GM18520 (cell line): ENCODE results near the gene BLMH.

Experiments
- ATAC-seq: cut with Tn5 transposase; IDR thresholded peaks from one replicate; pipeline ENCODE4 v1.9.1; 2021; ENCODE audit not compliant: unreplicated experiment

Gene BLMH

DNA sequence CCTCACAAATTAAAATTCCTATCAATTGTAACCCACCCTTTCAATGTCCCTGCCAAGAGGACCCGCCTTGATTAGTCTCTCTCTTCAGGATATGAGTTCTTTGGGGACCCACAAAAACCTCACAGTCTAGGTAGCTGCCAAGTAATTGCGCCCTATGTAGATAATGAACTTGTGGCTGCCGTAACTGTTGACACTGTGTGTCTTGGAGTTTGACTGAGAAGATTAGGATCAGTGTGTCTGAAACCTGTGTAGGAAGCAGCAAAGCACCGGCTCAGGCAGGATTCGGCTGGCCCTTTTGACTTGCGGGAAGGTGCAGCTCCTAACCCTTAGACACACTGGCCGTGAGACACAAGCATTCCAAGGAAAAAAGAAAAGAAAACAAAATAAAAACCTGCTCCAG lies 38.4 kb downstream of the BLMH start:
- no peak for ATAC-seq

DNA sequence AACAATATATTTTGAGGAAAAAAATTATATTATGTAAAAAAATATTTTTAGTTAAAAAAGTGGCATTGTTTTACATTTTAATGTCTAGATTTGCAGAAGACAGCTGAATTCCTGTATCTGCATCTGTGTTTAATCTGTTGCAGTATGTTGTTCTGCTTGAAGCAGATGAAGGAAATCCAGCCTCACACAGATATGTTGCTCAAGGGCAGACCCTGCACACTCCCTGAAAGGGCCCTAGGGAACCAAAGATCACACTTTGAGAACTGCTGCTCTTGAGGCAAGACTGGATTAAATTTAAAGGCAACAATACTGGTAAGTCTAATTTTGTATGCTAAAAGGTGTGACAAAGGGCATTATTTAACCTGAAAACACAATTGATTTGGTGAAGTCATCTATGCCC lies 39.8 kb downstream of the BLMH start:
- no peak for ATAC-seq

DNA sequence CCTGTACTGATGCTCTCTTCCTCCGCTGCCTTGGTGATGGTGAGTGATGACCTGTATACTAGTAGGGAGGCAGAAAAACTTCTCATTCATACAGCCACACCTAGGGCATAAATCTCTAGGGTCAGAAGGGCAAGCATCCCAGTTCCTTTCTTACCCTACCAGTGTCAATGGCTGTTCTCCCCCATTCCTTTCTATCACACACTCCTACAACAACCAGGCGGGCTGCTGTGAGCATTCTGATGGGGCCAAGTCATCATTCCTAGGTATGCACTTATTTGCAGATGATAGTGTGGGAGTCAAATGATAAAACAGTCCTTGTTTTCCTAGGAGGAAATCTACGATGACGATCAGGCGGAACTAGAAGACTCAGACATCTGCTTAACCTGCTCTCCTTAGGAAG lies 42.3 kb downstream of the BLMH start:
- ATAC-seq, result no peak

DNA sequence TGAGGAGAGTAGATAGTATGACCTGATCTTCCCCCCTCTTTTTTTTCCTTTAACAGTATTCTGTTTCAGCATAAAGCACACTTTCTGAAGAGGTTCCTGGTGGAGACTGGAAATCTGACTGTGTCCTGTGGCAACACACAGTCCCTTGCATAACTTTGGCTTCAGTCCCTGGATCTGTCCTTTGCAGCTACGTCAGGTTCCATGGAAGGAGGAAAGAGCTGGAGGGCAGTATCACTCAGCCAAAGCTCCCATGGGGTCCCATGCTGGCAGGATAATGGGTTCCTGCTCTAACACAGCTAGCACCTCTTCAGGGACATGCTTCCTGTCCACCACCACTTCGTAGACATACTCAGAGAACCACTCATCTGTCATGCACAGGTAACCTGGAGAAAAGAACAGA lies 43.0 kb downstream of the BLMH start:
- no peak for ATAC-seq

DNA sequence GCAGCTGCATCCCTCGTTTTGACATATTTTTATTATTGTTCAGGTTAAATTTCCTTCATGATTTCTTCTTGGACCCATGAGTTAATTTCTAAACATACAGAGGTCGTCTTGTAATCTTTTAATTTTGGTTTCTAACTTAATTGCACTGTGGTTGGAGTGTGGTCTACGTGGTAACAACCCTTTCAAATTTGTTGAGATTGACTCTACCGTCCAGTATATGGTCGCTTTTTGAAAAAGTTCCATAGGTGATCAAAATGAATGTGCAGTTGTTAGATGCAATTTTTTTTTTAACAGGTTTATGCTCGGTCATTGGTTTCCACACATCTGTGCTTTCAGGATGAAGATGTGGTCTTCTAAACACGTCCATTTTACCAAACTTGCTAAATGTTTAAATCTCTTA lies 45.3 kb downstream of the BLMH start:
- no peak for ATAC-seq

DNA sequence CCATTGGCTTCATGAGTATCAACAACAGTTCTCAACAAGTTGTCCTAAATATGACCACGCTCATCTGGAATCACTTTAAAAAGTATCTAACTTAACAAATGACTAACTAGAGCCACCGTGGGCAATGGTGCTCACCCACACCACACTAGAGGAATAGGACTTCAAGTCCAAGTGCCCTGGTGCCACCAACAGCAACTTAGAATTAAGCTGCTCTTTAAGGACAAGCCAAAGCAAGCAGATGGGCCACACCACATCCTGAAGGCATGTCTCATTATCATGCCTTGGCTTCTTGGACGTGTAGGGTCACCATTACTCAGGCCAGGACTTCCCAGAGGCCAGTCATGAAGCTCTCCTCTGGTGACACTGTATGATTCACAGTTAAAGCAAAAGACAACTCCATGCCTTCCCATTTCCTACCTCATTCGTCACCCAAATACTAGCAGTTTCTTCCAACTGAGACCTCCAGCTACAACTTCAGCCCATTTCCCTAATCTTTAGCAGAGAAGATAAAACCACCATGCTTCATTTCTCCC lies 46.8 kb downstream of the BLMH start:
- ATAC-seq, result no peak

DNA sequence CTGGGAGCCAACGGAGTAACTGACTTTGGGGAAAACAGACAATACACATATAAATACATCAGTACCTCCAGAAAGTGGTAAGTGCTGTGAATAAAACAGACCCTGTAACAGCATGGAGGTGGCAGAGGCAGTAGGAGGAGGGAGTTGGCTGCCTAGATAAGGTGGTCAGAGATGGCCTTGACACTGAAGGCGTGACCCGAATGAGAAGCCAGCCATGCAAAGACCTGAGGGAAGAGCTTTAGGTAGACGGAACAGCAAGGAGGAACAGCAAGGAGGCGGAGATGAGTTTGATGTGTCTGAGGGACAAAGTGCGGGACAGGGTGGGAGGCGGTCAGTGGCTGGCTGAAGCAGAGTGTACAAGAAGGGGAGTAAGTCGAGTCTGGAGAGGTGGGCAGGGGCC lies 48.2 kb downstream of the BLMH start:
- ATAC-seq, result no peak

DNA sequence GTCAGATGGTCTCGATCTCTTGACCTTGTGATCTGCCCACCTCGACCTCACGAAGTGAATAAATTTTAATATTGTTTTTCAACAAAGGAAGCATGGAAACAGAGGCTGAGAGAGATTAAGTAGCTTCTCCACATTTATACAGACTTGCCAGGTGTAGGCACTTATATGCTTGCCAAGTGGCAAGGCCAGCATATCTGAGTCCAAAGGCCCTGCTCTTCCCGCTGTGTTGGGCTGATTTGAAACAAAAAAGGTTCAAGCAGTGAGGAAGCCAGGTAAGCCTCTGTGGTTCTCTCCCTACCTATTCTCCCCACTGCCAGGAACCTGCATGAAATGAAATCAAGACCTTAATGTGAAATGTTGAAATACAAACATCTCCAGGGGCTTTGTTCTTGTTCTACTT lies 48.7 kb downstream of the BLMH start:
- ATAC-seq, result no peak

DNA sequence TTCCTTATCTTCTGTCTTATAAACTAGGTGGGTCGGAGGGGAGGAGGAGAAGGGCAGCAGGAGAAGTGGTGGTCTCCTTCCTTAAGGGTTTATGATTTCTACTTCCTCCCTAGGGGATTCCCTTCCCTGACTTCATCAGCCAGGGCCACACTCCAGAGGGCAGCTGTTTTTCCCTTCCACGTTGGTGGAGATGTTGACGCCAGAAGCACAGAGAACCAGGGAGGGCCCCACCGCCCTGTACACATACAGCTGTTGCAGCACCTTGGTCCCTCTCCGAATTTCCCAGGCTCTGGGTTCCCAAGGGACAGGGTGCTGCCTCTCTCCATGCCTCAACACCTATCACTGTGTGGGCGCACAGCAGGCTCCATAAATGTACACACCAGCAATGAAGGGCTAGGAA lies 50.7 kb downstream of the BLMH start:
- ATAC-seq, result no peak

DNA sequence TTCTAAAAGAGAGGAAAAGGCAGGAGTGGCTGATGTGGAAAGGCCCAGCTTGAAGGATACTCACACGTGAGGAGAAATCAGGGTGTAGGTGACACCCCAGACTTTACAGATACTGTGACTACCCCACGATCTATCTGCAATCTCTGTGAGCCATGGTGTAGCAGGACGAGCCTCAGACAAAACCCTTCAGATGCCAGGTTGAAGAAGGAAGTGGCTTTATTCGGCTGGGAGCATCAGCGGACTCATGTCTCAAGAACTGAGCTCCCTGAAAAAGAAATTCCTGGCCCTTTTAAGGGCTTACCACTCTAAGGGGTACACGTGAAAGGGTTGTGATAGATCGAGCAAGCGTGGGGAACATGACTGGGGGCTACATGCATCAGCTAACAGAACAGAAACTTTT lies 51.6 kb downstream of the BLMH start:
- no peak for ATAC-seq

DNA sequence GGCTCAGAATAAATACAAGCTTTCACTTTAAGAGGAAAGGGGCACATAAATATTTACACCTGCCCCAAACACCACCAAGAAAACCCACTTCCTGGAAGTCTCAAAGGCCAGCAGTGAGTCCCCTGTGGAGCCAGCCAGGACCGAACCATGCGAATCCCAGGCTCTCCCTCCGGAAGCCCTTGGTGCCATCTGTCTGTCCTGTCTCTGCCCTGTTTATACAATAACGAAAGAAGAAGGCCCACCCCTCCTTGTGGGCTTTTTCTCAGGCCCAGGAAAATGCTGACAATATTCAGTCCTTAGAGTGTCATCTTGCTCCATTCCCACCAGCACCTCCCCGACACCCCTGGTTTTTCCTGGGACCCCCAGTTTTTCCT lies 52.7 kb downstream of the BLMH start:
- ATAC-seq, result no peak

DNA sequence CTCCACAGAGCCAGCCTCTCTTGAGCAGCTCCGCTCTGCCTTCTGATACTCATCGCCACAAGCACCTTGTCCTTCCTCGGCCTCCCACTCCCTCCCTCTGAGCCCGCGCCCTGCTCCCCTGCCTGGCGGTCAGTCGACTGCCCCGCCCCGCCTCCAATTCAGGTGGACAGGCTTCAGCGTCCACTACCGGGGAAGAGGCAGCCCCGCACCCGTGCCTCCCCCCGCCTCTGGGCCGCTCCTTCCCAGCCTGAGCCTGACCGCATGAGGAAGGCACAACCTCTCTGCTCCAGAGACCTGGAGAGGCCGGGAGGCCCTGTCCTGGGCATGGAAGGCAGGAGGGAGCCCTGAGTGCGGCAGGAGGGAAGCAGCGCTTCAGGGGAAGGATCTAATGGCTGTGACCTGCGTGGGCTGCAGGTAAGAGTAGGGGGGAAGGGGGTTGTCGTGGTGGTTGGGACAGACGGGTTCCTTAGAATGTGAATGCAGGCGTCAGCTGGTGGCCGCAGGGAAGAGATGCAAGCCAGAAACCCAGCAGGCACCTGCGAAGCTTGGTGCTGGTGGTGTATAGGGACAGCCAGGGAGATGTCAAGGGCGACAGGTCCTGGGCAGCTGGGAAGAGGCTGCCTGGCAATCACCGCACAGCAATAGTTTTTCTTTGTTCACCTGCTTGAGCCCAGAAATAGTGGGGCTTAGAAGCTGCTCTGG lies 53.2 kb downstream of the BLMH start:
- ATAC-seq, result no peak

DNA sequence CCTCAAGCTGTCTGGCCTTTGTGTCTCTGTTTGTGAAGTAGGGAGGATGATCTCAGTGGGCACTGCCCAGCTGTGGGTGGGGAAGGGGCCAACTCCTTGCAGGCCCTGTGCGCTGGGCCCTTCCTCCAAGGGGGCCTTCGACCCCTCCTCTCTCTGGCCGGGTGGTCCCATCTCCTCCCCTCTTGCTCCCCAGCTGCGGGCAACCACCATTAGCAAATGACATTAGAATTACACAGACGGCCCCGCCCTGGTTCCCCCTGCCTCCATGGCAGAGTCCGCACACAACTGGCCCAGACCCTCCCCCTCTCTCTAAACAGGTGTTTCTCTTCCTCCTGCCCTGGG lies 53.8 kb downstream of the BLMH start:
- ATAC-seq, result no peak

DNA sequence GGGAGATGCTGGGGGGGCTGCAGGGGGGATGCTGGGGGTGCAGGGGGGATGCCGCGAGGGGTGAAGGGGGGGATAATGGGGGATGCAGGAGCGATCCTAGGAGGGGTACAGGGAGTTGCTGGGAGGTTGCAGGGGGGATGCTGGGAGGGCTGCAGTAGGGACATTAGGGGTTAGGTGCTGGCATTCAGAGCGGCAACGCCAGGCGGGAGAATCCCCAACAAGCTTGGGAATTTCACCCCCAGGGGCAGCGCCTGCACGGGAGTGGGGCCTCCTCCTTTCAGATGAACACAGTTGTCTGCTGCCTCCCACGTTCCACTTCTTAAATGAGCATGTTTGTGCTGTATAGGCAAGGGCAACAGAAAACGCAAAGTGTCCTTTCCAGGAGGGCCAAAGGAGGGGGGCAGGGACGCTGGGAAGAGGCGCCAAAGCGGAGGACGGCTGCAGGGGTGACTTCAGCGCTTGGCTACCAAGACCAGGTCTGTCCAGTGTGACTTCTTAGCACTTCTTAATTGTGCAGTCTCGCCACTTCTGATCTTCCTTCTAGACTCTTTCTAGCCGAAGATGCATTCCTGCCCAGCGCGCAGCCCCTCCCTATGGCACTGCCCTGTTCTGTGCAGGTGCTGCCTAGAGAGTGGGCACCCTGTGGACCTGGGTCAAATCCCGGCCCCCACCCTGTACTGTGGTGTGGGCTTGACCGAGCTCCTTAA lies 54.3 kb downstream of the BLMH start:
- ATAC-seq, result no peak

DNA sequence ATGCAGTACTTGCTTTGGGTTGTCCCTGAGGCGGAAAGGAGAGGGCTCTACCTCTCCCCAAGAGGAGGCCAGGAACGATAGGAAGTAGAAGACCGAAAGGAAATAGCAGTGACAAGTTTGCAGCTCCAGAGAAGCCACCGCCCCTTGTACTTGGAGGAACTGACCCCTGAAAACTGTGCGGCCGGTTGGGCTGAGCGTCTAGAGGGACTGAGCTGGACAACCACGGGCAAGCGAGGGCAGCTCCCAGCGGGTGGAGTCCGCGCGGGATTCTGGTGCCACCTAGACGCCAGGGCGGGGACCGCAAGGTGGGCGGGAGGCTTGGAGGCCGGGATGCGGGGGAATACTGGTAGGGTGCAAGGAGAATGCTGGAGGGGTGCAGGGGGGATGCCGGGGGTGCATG lies 55.0 kb downstream of the BLMH start:
- ATAC-seq, result no peak

DNA sequence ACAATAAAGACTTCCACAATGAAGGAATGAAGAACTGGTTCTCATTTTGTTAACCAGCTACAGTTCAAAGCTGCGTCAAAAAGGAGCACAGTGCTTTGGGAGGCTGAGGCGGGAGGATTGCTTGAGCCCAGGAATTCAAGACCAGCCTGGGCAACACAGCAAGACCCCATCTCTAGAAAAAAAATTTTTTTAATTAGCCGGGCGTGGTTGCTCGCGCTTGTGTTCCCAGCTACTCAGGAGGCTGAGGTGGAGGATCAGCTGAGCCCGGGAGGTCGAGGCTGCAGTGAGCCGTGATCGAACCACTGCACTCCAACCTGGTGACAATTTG lies 55.5 kb downstream of the BLMH start:
- no peak for ATAC-seq

DNA sequence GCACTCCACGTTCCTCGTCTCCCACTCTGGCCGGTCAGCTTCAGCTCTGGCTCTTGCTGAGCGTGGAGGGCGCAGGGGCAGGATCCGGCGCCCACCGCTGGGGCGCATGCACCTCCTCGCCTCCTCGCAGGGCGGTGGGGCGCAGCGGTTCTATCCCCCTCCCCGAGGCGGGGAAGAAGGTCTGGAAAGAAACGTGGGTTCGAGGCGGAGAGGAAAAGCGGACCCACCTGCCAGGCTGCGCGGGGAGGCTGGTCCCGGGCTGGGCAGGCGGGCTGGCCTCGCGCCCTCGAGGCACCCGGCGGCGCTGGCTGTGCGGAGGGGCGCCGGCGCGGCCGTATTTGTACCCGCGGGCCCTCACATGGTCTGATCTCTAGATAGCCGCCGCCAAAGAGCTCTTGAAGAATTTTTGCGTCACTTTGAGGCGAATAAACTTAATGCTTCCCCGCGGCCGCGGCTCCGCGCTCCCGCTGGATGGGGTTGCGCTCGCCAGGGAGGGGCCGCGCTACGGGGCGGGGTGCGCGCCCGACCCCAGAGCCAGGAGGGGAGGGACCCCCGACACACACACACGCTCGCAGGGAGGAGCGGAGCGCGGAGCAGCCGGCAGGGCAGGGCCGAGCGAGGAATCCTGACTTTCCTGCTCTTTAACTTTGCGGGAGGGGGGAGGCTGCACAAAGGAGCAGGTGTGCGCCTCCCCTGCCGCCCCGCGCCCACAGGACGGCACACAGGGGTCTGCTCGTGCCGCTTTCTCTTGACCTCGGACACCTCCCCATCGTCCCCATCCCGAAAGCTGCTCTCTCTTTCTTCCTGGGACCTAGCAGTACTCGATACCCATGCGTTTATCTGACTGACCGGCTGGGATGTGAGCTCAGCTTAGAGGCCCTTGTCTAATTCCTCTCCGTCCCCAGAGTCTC lies 56.1 kb downstream of the BLMH start, which contains the start of gene SLC6A4:
Gene SLC6A4 (minus strand): TSS at position 312 of the 911 bp plus-strand sequence. CDS start 13,739 bp downstream, outside the sequence.
- no peak for ATAC-seq

DNA sequence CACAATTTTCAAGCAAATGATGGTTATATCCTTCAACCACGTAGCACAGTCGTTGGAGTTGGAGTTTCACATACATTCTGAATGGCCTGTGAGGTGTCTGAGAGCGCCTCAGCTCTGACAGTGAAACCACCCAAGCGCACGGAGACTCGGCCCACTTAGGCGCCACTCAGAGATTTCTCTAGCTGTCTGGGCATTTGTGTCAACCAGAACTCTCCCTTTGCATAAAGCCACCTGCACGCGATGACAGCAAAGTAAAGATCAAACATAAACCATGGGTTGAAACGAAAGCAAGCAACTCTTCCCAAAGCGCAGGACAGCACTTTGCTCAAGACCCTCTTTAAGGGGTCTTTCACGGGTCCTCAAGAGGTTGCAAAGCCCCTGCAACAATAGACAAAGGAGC lies 56.8 kb downstream of the BLMH start:
- no peak for ATAC-seq

DNA sequence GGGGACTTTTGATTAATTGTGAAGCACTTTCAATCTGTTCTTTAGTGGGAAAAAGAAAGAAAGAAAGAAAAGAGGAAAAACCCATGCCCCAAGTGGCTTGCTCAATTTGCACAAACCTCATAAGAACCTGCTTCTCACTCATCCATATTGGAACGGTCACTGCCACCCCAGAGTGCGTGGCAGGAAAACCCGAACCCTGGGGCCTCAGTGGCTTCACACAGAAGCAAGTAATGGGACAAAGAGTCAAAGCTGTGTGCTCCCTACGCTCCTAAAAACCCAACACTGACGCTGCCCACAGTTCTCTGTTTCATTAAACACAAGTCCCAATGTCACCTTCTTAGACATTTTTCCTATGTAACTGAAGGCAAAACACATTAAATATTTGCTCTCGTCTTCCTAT lies 57.4 kb downstream of the BLMH start:
- no peak for ATAC-seq

DNA sequence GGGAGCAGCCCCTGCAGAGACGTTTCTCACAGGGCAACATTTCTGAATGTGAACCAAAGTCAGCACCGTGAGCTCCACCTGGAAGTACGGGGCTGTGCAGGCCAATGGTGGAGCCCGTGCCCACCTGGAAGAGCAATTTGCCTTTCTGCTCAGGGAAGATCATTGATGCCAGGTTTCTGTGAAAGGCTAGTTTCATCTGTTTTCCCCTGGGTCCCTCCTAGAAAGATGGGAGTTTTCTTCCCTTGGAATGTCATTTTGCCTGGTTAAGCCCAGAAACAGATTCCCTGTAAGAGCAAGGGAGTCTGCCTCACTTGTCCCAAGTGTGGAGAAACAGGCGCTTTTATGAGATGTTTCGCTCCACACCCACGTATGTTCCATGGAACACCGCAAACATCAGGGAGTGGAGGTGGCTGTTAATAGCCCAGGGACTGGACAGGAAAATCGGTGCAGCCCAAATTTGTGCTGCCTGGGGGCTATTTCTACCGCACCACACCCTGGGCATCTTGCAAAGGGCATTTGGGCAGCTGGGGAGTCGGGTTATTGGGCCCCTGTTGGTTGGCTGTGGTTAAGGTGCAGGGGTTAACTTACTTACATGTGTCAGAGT lies 58.8 kb downstream of the BLMH start:
- no peak for ATAC-seq

DNA sequence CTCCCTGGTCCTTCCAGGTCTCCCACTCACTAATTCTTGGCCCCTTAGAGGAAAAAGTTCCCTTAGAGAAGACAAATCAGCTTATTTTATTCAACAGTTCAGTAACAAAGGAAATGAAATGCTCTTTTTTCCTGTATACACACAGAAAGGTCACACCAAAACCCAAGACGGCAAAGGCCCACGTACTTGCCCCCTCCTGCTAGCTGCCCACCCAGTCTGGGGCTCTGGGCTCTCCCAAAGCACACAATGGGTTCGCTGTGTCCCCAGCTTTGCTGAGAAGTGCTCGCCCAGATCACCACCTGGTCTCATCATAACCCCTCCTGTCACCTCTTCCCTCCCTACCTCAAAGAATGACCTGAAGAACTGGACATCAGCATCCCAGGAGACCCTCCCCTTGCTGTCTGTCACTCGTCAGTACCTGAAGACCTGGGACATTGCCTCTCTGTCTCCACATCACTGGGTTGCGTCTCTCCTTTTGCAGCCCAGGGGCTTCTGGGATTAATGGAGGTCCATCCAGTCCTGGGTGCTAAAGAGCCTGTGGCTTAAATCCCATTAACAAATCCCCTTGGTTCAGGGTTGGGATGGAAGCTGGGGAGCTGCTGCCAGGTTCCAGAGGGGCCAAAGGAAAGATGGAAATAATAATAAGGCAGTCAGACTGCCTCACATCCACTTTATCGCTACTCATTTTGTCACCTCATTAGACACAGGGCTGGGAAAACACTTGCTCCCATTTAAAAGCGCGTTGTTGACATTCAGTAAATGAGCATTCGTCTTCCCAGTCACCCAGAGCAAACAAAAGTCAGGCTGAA lies 59.5 kb downstream of the BLMH start:
- ATAC-seq, result no peak
